ENCODE data around the gene NADSYN1.

The NADSYN1 gene

DNA sequence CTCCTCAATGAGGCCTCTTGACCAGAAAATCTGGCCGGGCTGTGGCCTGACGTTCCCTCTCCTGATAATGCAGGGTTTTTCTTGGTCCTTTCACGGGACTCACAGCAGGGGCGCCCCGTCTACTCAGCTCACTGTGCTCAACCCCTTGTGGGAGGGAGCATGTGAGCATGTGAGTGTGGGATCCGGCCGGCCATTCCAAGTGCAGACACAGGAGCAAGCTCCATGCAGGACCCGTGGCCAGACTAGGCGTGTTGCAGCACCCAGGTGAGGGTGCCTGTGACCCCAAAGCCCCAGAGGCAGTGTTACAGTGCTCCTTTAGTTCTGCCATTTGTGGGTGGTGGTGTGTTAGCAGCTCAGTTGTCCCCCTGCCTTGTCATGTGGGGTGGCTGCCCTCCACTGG, 22.8 kb upstream of the NADSYN1 start:
- no peaks in the 10 kb centered on the region for H3F3A ChIP-seq (ENCODE audit: insufficient read depth, low read length)
- no peaks in the 10 kb centered on the region for H3K36me3 ChIP-seq (replicated peaks; ENCODE audit: insufficient read depth, low read length)
- H3K27ac ChIP-seq (ENCODE audit: low read length): no peak overlapping the region
- H4K20me1 ChIP-seq (ENCODE audit: insufficient read depth, low read length): no peaks in the 10 kb centered on the region
- peaks cover 48% of the 10 kb centered on the region for H3K27me3 ChIP-seq (replicated peaks; ENCODE audit: insufficient read depth, low read length)
- no peak overlapping the region for H2AFZ ChIP-seq (ENCODE audit: low read length)
- H3K4me2 ChIP-seq (ENCODE audit: low read depth, low read length): no peak overlapping the region
- H3K9me3 ChIP-seq (replicated peaks; ENCODE audit: insufficient read depth, low read length): no peaks in the 10 kb centered on the region
- no peaks in the 10 kb centered on the region for H3K79me2 ChIP-seq (ENCODE audit: low read length)
- no peak for DNase-seq
- H3K4me3 ChIP-seq (ENCODE audit: low read length): no peak overlapping the region
- no peak overlapping the region for H3K9ac ChIP-seq (ENCODE audit: low read length)
- TF ChIP-seq EZH2phosphoT487 (IDR thresholded peaks at IDR 0.05; ENCODE audit: low read length): no peak
- TF ChIP-seq EZH2 (optimal IDR thresholded peaks at IDR 0.05; ENCODE audit: low read depth, low read length): no peak
- TF ChIP-seq, protein P1, sequence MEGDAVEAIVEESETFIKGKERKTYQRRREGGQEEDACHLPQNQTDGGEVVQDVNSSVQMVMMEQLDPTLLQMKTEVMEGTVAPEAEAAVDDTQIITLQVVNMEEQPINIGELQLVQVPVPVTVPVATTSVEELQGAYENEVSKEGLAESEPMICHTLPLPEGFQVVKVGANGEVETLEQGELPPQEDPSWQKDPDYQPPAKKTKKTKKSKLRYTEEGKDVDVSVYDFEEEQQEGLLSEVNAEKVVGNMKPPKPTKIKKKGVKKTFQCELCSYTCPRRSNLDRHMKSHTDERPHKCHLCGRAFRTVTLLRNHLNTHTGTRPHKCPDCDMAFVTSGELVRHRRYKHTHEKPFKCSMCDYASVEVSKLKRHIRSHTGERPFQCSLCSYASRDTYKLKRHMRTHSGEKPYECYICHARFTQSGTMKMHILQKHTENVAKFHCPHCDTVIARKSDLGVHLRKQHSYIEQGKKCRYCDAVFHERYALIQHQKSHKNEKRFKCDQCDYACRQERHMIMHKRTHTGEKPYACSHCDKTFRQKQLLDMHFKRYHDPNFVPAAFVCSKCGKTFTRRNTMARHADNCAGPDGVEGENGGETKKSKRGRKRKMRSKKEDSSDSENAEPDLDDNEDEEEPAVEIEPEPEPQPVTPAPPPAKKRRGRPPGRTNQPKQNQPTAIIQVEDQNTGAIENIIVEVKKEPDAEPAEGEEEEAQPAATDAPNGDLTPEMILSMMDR (IDR thresholded peaks at IDR 0.05; ENCODE audit: low read length): no peak
- no peaks in the 10 kb centered on the region for H3K4me1 ChIP-seq (ENCODE audit: low read length)
- H3K9me2 ChIP-seq (replicated peaks; ENCODE audit: insufficient read depth, low read length): no peaks in the 10 kb centered on the region

DNA sequence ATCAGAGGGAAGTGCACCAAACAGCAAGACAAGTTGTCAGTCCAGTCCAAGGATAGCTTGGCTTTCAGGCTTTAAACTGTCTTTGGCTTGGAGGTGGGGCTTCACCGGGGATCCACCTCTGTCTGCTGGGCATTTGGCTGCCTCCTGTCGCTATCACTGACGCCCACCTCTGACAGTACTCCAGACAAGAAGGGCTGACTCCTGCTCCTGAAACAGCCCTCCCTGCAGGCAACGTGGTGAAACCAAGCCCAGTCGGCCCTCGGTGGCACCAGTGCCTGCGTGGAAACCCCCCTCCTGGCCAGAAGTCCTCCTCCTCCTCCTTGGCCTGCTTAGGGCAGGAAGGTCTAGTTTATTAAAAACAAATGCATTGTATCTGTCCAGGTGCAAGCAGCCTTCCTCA, 21.7 kb upstream of the NADSYN1 start:
- H3K9me3 ChIP-seq (replicated peaks; ENCODE audit: insufficient read depth, low read length): no peaks in the 10 kb centered on the region
- H3K27ac ChIP-seq (ENCODE audit: low read length): no peak overlapping the region
- H3K9me2 ChIP-seq (replicated peaks; ENCODE audit: insufficient read depth, low read length): no peaks in the 10 kb centered on the region
- no peak overlapping the region for H2AFZ ChIP-seq (ENCODE audit: low read length)
- H3K9ac ChIP-seq (ENCODE audit: low read length): no peak overlapping the region
- no peak overlapping the region for H3K4me2 ChIP-seq (ENCODE audit: low read depth, low read length)
- no peaks in the 10 kb centered on the region for H3K4me1 ChIP-seq (ENCODE audit: low read length)
- H3K27me3 ChIP-seq (replicated peaks; ENCODE audit: insufficient read depth, low read length): peaks cover 38% of the 10 kb centered on the region
- no peaks in the 10 kb centered on the region for H3K79me2 ChIP-seq (ENCODE audit: low read length)
- H3K36me3 ChIP-seq (replicated peaks; ENCODE audit: insufficient read depth, low read length): no peaks in the 10 kb centered on the region
- TF ChIP-seq, protein P1 (IDR thresholded peaks at IDR 0.05; ENCODE audit: low read length): no peak
- TF ChIP-seq EZH2phosphoT487 (IDR thresholded peaks at IDR 0.05; ENCODE audit: low read length) (no peak), EZH2 (optimal IDR thresholded peaks at IDR 0.05; ENCODE audit: low read depth, low read length) (no peak)
- no peaks in the 10 kb centered on the region for H3F3A ChIP-seq (ENCODE audit: insufficient read depth, low read length)
- DNase-seq: no peak
- no peak overlapping the region for H3K4me3 ChIP-seq (ENCODE audit: low read length)
- H4K20me1 ChIP-seq (ENCODE audit: insufficient read depth, low read length): no peaks in the 10 kb centered on the region

DNA sequence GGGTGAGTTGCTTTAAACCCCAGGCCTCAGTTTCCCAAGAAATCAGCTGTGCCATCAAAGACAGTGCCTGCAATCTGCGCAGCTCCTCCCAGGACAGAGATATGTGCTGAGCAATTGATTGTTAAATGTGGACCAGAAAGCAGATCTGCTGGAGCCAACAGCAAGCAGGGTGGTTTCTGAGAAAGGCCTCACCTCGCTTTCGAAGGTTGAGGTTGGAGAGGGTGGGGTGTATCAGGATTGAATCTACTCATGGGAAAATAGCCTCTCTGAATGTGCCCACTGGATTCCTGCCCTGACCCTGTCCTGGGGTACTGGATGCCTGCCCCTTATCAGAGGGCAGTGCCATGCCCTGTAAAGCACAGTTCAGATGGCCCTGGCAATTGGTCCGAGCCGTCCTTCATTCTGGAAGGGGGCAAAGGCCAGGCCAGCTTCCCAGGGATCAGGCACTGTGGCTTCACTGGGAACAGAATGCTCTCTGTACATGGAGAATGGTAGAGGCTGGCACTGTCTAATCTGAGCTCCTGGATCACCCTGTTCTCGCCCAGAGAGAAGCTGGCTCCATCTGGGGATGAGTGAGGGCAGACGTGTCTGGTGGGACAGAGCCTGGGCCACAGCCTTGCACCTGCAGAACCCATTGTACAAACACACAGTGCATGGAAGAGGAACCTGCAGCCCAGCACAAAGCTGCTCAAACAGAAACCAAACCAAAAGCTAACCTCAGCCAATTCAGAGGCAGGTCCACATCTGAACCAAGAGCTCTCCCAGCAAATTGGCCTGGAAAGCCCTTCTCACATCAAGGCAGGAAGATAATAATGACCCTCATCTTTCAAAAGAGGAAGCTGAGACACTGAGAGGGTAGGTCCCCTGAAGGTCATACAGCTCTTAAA, 20.0 kb upstream of the NADSYN1 start:
- Histone ChIP-seq H3K9ac (ENCODE audit: low read length) (no peak overlapping the region), H3K4me2 (ENCODE audit: low read depth, low read length) (no peak overlapping the region), H3K4me3 (ENCODE audit: low read length) (no peak overlapping the region), H3K36me3 (replicated peaks; ENCODE audit: insufficient read depth, low read length) (no peaks in the 10 kb centered on the region), H3K9me2 (replicated peaks; ENCODE audit: insufficient read depth, low read length) (no peaks in the 10 kb centered on the region), H2AFZ (ENCODE audit: low read length) (no peak overlapping the region), H3F3A (ENCODE audit: insufficient read depth, low read length) (no peaks in the 10 kb centered on the region), H4K20me1 (ENCODE audit: insufficient read depth, low read length) (no peaks in the 10 kb centered on the region), H3K27me3 (replicated peaks; ENCODE audit: insufficient read depth, low read length) (peaks cover 20% of the 10 kb centered on the region), H3K27ac (ENCODE audit: low read length) (no peak overlapping the region), H3K79me2 (ENCODE audit: low read length) (no peaks in the 10 kb centered on the region), H3K9me3 (replicated peaks; ENCODE audit: insufficient read depth, low read length) (no peaks in the 10 kb centered on the region), H3K4me1 (ENCODE audit: low read length) (no peaks in the 10 kb centered on the region)
- TF ChIP-seq EZH2phosphoT487 (IDR thresholded peaks at IDR 0.05; ENCODE audit: low read length) (no peak), EZH2 (optimal IDR thresholded peaks at IDR 0.05; ENCODE audit: low read depth, low read length) (no peak)
- TF ChIP-seq, protein P1 (IDR thresholded peaks at IDR 0.05; ENCODE audit: low read length): no peak
- DNase-seq: no peak
